ENCODE results near the gene SPEN.
"Not testable (repeated sequence)": the region's sequence is repeated elsewhere in the genome, so short reads cannot be mapped to it uniquely, and the experiment has no call there.

SPEN gene

GRCh38 chr1:15923241-15923640 is 75.7 kb downstream of the SPEN start:
- DNase-seq (ENCODE audit: low read depth, low spot score) = no peak
- H3K27ac ChIP-seq (ENCODE audit: low read length) = no peak overlapping the region
- no CpG with 5 or more reads among the region's 2 CpGs for WGBS (ENCODE audit: insufficient coverage, insufficient read length)

DNA sequence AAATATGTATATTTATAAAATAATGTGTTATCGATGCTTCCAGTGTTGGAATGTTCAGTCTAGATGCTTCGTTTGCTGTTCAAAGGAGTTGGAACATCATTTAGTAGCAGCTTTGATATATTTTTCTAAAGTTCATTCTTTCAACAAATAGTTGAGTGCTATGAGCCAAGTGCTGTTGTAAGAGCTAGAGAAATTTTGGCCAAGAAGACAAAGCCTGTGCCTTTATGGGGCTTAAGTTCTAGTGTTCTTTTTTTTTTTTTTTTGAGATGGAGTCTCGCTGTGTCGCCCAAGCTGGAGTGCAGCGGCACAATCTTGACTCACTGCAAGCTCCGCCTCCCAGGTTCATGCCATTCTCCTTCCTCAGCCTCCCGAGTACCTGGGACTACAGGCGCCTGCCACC is 78.9 kb downstream of the SPEN start:
- H3K4me3 ChIP-seq (ENCODE audit: low read length); H3K27me3 ChIP-seq (ENCODE audit: control insufficient read depth, insufficient read depth, low read length); DNase-seq (ENCODE audit: low read depth, low spot score); H3K27ac ChIP-seq (ENCODE audit: low read length); H3K4me1 ChIP-seq (ENCODE audit: control insufficient read depth, insufficient read depth, low read length); H3K9me3 ChIP-seq (ENCODE audit: control insufficient read depth, insufficient read depth, low read length): not testable (repeated sequence)
- no CpG with 5 or more reads among the region's 8 CpGs for WGBS (ENCODE audit: insufficient coverage, insufficient read length)
- H3K36me3 ChIP-seq (ENCODE audit: control insufficient read depth, insufficient read depth, low read length) = peaks cover 14% of the 10 kb centered on the region; the same call in 1 of the 2 replicates

More at GRCh38 chr1:15923241-15923640, 75.7 kb downstream of the SPEN start:
- Histone ChIP-seq H3K27me3 (ENCODE audit: control insufficient read depth, insufficient read depth, low read length) (no peaks in the 10 kb centered on the region), H3K9me3 (ENCODE audit: control insufficient read depth, insufficient read depth, low read length) (no peaks in the 10 kb centered on the region), H3K36me3 (ENCODE audit: control insufficient read depth, insufficient read depth, low read length) (peaks cover 3% of the 10 kb centered on the region; the same call in 1 of the 2 replicates), H3K4me1 (ENCODE audit: control insufficient read depth, insufficient read depth, low read length) (no peaks in the 10 kb centered on the region), H3K4me3 (ENCODE audit: low read length) (no peak overlapping the region)

GRCh38 chr1:15928971-15929965 is 81.8 kb downstream of the SPEN start:
- DNase-seq (ENCODE audit: low read depth, low spot score) = no peak
- Histone ChIP-seq H3K27me3 (ENCODE audit: control insufficient read depth, insufficient read depth, low read length) (no peaks in the 10 kb centered on the region), H3K36me3 (ENCODE audit: control insufficient read depth, insufficient read depth, low read length) (peaks cover 28% of the 10 kb centered on the region), H3K4me1 (ENCODE audit: control insufficient read depth, insufficient read depth, low read length) (no peaks in the 10 kb centered on the region), H3K9me3 (ENCODE audit: control insufficient read depth, insufficient read depth, low read length) (no peaks in the 10 kb centered on the region), H3K4me3 (ENCODE audit: low read length) (no peak overlapping the region), H3K27ac (ENCODE audit: low read length) (no peak overlapping the region)
- no CpG with 5 or more reads among the region's 17 CpGs for WGBS (ENCODE audit: insufficient coverage, insufficient read length)

- no CpG with 5 or more reads among the region's 11 CpGs for WGBS (ENCODE audit: insufficient coverage, insufficient read length)
- no peak overlapping the region for H3K4me3 ChIP-seq (ENCODE audit: low read length)
- H3K9me3 ChIP-seq (ENCODE audit: control insufficient read depth, insufficient read depth, low read length) = no peaks in the 10 kb centered on the region
- no peaks in the 10 kb centered on the region for H3K4me1 ChIP-seq (ENCODE audit: control insufficient read depth, insufficient read depth, low read length)
- H3K27me3 ChIP-seq (ENCODE audit: control insufficient read depth, insufficient read depth, low read length) = no peaks in the 10 kb centered on the region
- no peak overlapping the region for H3K27ac ChIP-seq (ENCODE audit: low read length)
- no peak for DNase-seq (ENCODE audit: low read depth, low spot score)
- peaks cover 41% of the 10 kb centered on the region for H3K36me3 ChIP-seq (ENCODE audit: control insufficient read depth, insufficient read depth, low read length)
These were observed 83.9 kb downstream of the SPEN start for GRCh38 chr1:15931401-15931800.

DNA sequence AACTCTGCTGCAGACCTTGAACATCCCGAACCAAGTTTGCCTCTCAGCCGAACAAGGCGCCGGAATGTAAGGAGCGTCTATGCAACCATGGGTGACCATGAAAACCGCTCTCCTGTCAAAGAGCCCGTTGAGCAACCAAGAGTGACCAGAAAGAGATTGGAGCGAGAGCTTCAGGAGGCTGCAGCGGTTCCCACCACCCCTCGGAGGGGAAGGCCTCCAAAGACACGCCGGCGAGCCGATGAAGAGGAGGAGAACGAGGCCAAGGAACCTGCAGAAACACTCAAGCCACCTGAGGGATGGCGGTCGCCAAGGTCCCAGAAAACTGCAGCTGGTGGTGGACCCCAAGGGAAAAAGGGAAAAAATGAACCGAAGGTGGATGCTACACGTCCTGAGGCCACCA is 84.4 kb downstream of the SPEN start:
- H3K36me3 ChIP-seq (ENCODE audit: control insufficient read depth, insufficient read depth, low read length) = peaks cover 41% of the 10 kb centered on the region
- H3K4me1 ChIP-seq (ENCODE audit: control insufficient read depth, insufficient read depth, low read length) = no peaks in the 10 kb centered on the region
- DNase-seq (ENCODE audit: low read depth, low spot score) = no peak
- H3K9me3 ChIP-seq (ENCODE audit: control insufficient read depth, insufficient read depth, low read length) = no peaks in the 10 kb centered on the region
- H3K27me3 ChIP-seq (ENCODE audit: control insufficient read depth, insufficient read depth, low read length) = no peaks in the 10 kb centered on the region
- H3K4me3 ChIP-seq (ENCODE audit: low read length) = no peak overlapping the region
- no peak overlapping the region for H3K27ac ChIP-seq (ENCODE audit: low read length)
- no CpG with 5 or more reads among the region's 19 CpGs for WGBS (ENCODE audit: insufficient coverage, insufficient read length)

- no CpG with 5 or more reads among the region's 9 CpGs for WGBS (ENCODE audit: insufficient coverage, insufficient read length)
- Histone ChIP-seq H3K9me3 (ENCODE audit: control insufficient read depth, insufficient read depth, low read length) (no peaks in the 10 kb centered on the region), H3K36me3 (ENCODE audit: control insufficient read depth, insufficient read depth, low read length) (peaks cover 49% of the 10 kb centered on the region), H3K4me3 (ENCODE audit: low read length) (no peak overlapping the region), H3K27me3 (ENCODE audit: control insufficient read depth, insufficient read depth, low read length) (no peaks in the 10 kb centered on the region), H3K27ac (ENCODE audit: low read length) (no peak overlapping the region), H3K4me1 (ENCODE audit: control insufficient read depth, insufficient read depth, low read length) (no peaks in the 10 kb centered on the region; the same call in 1 of the 2 replicates)
- no peak for DNase-seq (ENCODE audit: low read depth, low spot score)
These were observed 85.1 kb downstream of the SPEN start for GRCh38 chr1:15932612-15933011.

DNA sequence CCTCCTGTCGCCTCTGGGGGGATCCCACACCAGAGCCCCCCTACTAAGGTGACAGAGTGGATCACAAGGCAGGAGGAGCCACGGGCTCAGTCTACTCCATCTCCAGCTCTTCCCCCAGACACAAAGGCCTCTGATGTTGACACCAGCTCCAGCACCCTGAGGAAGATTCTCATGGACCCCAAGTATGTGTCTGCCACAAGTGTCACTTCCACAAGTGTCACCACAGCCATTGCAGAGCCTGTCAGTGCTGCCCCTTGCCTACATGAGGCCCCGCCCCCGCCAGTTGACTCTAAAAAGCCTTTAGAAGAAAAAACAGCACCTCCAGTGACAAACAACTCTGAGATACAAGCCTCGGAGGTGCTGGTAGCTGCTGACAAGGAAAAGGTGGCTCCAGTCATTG is 86.2 kb downstream of the SPEN start:
- Histone ChIP-seq H3K36me3 (ENCODE audit: control insufficient read depth, insufficient read depth, low read length) (peaks cover 50% of the 10 kb centered on the region), H3K27me3 (ENCODE audit: control insufficient read depth, insufficient read depth, low read length) (no peaks in the 10 kb centered on the region), H3K4me3 (ENCODE audit: low read length) (no peak overlapping the region), H3K4me1 (ENCODE audit: control insufficient read depth, insufficient read depth, low read length) (no peaks in the 10 kb centered on the region; the same call in 1 of the 2 replicates), H3K9me3 (ENCODE audit: control insufficient read depth, insufficient read depth, low read length) (no peaks in the 10 kb centered on the region), H3K27ac (ENCODE audit: low read length) (no peak overlapping the region)
- DNase-seq (ENCODE audit: low read depth, low spot score) = no peak
- WGBS (ENCODE audit: insufficient coverage, insufficient read length) = no CpG with 5 or more reads among the region's 5 CpGs

- Histone ChIP-seq H3K4me1 (ENCODE audit: control insufficient read depth, insufficient read depth, low read length) (no peaks in the 10 kb centered on the region; the same call in 1 of the 2 replicates), H3K4me3 (ENCODE audit: low read length) (no peak overlapping the region), H3K27ac (ENCODE audit: low read length) (no peak overlapping the region), H3K9me3 (ENCODE audit: control insufficient read depth, insufficient read depth, low read length) (no peaks in the 10 kb centered on the region), H3K36me3 (ENCODE audit: control insufficient read depth, insufficient read depth, low read length) (peaks cover 54% of the 10 kb centered on the region), H3K27me3 (ENCODE audit: control insufficient read depth, insufficient read depth, low read length) (no peaks in the 10 kb centered on the region)
- no peak for DNase-seq (ENCODE audit: low read depth, low spot score)
- WGBS (ENCODE audit: insufficient coverage, insufficient read length) = no CpG with 5 or more reads among the region's 42 CpGs
These were observed 86.9 kb downstream of the SPEN start for GRCh38 chr1:15934211-15935055.

DNA sequence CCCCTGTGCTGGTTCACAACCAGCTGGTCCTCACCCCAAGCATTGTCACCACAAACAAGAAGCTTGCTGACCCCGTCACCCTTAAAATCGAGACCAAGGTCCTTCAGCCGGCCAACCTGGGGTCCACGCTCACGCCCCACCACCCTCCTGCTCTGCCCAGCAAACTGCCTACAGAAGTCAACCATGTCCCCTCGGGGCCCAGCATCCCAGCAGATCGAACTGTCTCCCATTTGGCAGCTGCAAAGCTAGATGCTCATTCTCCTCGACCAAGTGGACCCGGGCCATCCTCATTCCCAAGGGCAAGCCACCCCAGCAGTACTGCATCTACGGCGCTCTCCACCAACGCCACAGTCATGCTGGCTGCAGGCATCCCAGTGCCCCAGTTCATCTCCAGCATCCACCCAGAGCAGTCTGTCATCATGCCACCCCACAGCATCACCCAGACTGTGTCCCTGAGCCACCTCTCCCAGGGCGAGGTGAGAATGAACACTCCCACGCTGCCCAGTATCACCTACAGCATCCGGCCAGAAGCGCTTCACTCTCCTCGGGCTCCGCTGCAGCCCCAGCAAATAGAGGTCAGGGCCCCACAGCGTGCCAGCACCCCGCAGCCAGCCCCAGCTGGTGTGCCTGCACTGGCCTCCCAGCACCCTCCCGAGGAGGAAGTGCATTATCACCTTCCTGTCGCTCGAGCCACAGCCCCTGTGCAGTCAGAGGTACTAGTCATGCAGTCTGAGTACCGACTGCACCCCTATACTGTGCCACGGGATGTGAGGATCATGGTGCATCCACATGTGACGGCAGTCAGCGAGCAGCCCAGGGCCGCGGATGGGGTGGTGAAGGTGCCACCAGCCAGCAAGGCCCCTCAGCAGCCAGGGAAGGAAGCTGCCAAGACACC is 87.8 kb downstream of the SPEN start:
- Histone ChIP-seq H3K9me3 (ENCODE audit: control insufficient read depth, insufficient read depth, low read length) (no peaks in the 10 kb centered on the region), H3K4me3 (ENCODE audit: low read length) (no peak overlapping the region), H3K4me1 (ENCODE audit: control insufficient read depth, insufficient read depth, low read length) (no peaks in the 10 kb centered on the region; the same call in 1 of the 2 replicates), H3K27ac (ENCODE audit: low read length) (no peak overlapping the region), H3K36me3 (ENCODE audit: control insufficient read depth, insufficient read depth, low read length) (peaks cover 51% of the 10 kb centered on the region), H3K27me3 (ENCODE audit: control insufficient read depth, insufficient read depth, low read length) (no peaks in the 10 kb centered on the region)
- no peak for DNase-seq (ENCODE audit: low read depth, low spot score)
- WGBS (ENCODE audit: insufficient coverage, insufficient read length) = no CpG with 5 or more reads among the region's 29 CpGs

Measured in iPS DF 6.9 (cell line).